ENCODE data around the gene ERAS. TPM values are rescaled to one million over a fixed set of nuclear protein-coding genes. Genes with fewer than 3 reads are reported as not detected.

The ERAS gene
- not detected in 2 replicates for total RNA-seq

GRCh38 chrX:48826135-48826875 lies at the start of gene ERAS:
ERAS (plus strand) TSS chrX:48826513; CDS start chrX:48829124, 2,611 bp downstream.

GRCh38 chrX:48786341-48786800 lies 39.9 kb upstream of the ERAS start, which contains the start of gene GATA1:
GATA1 (plus strand) TSS chrX:48786590; CDS start chrX:48791110, 4,520 bp downstream.

GRCh38 chrX:48801280-48802088 lies 24.8 kb upstream of the ERAS start, which contains the start of gene HDAC6:
HDAC6 (plus strand) TSS chrX:48802067; CDS start chrX:48802693, 626 bp downstream.

GRCh38 chrX:48835524-48836329 lies 9.4 kb downstream of the ERAS start, which contains the start of gene PCSK1N:
PCSK1N (minus strand) TSS chrX:48835610; CDS start chrX:48835532, 78 bp downstream.

Other genes starting within 250 kb of the ERAS start
- 146 and 154 TPM in 2 replicates for gene WDR13, start 229.0 kb upstream of the ERAS start, total RNA-seq
- 0.12 TPM in 1 of 2 replicates, not detected in the other for gene WAS, start 142.7 kb upstream of the ERAS start, total RNA-seq
- 3.0 and 4.4 TPM in 2 replicates for gene SUV39H1, start 129.8 kb upstream of the ERAS start, total RNA-seq
- not detected in 2 replicates for gene GLOD5, start 64.8 kb upstream of the ERAS start, total RNA-seq
- gene GATA1, start 39.9 kb upstream of the ERAS start, total RNA-seq, result not detected in 2 replicates
- 21.7 and 28.1 TPM in 2 replicates for gene HDAC6, start 24.4 kb upstream of the ERAS start, total RNA-seq
- gene PCSK1N, start 9.1 kb downstream of the ERAS start, total RNA-seq, result not detected in 2 replicates
- gene TIMM17B, start 71.3 kb downstream of the ERAS start, total RNA-seq, result 22.9 and 30.3 TPM in 2 replicates
- gene PQBP1, start 71.4 kb downstream of the ERAS start, total RNA-seq, result 63.0 and 96.7 TPM in 2 replicates
- 11.9 and 12.9 TPM in 2 replicates for gene SLC35A2, start 85.1 kb downstream of the ERAS start, total RNA-seq
- gene PIM2, start 92.5 kb downstream of the ERAS start, total RNA-seq, result 2.7 and 3.3 TPM in 2 replicates
- gene OTUD5, start 131.1 kb downstream of the ERAS start, total RNA-seq, result 33.1 and 33.4 TPM in 2 replicates
- 0.56 and 0.79 TPM in 2 replicates for gene KCND1, start 145.3 kb downstream of the ERAS start, total RNA-seq
- gene GRIPAP1, start 175.8 kb downstream of the ERAS start, total RNA-seq, result 27.2 and 39.0 TPM in 2 replicates
- 27.1 and 27.5 TPM in 2 replicates for gene TFE3, start 216.8 kb downstream of the ERAS start, total RNA-seq
- gene CCDC120, start 232.5 kb downstream of the ERAS start, total RNA-seq, result 0.25 and 0.26 TPM in 2 replicates
- 6.5 and 8.0 TPM in 2 replicates for gene PRAF2, start 247.5 kb downstream of the ERAS start, total RNA-seq

Measured in aortic smooth muscle cell (primary cell).